Natural killer cell (primary cell): ENCODE data around the gene PTPRR. TPM values are rescaled to one million over a fixed set of nuclear protein-coding genes. Genes with fewer than 3 reads are reported as not detected.

Experiments
- ATAC-seq, 3 donors: fragments of 150-1000 bp in 2 of 3; fragments of 200-7000 bp in 1 of 3; cut with Tn5 transposase; 1 replicate in 1 of 3; 2 replicates in 2 of 3; pipeline ENCODE4 v1.10.0; 2021; ENCODE audit warnings: mild to moderate bottlenecking in 2 of 3, moderate library complexity in 2 of 3
- DNase-seq, 2 donors: peaks; one replicate each; pipeline versions ENCODE4 v3.0.0 to v3.0.0-alpha.2; 2013 to 2021; ENCODE audit warnings: mixed read lengths in 1 of 2
- H3K27ac ChIP-seq: one replicate; pipeline ENCODE4 v1.5.1; 2013; ENCODE audit warnings: mild to moderate bottlenecking, low read length
- H3K27me3 ChIP-seq: one replicate; pipeline ENCODE4 v1.6.1; 2013; ENCODE audit warnings: low read length; ENCODE audit not compliant: control insufficient read depth, insufficient read depth
- H3K36me3 ChIP-seq: one replicate; pipeline ENCODE4 v1.6.1; 2013; ENCODE audit warnings: low read length; ENCODE audit not compliant: control insufficient read depth, insufficient read depth
- H3K4me1 ChIP-seq: one replicate; pipeline ENCODE4 v1.6.1; 2013; ENCODE audit warnings: low read length; ENCODE audit not compliant: control insufficient read depth, insufficient read depth
- H3K4me3 ChIP-seq: one replicate; pipeline ENCODE4 v1.5.1; 2013; ENCODE audit warnings: low read length
- H3K9me3 ChIP-seq: one replicate; pipeline ENCODE4 v1.6.1; 2013; ENCODE audit warnings: low read length; ENCODE audit not compliant: control insufficient read depth, insufficient read depth
- H3K27ac Mint-ChIP-seq, 2 donors: one replicate each; pipeline ENCODE4 v1.8.0; 2022; ENCODE audit warnings: mild to moderate bottlenecking in 2 of 2, mixed read lengths in 2 of 2, moderate library complexity in 1 of 2
- H3K27me3 Mint-ChIP-seq, 2 donors: one replicate each; pipeline ENCODE4 v1.8.0; 2022; ENCODE audit warnings: low read depth in 2 of 2, mixed read lengths in 2 of 2
- H3K36me3 Mint-ChIP-seq: one replicate; pipeline ENCODE4 v1.8.0; 2022; ENCODE audit warnings: mixed read lengths
- H3K4me1 Mint-ChIP-seq, 2 donors: one replicate each; pipeline ENCODE4 v1.8.0; 2022; ENCODE audit warnings: mixed read lengths in 2 of 2
- H3K4me3 Mint-ChIP-seq: one replicate; pipeline ENCODE4 v1.8.0; 2022; ENCODE audit warnings: mild to moderate bottlenecking, moderate library complexity, mixed read lengths
- H3K9me3 Mint-ChIP-seq, 2 donors: one replicate each; pipeline ENCODE4 v1.8.0; 2022; ENCODE audit warnings: mixed read lengths in 2 of 2
- CTCF ChIP-seq: fragments of 200-600 bp; IDR thresholded peaks from one replicate; pipeline ENCODE4 v1.8.0; 2022; ENCODE audit warnings: antibody characterized with exemption
- WGBS: methylation state at CpG from one replicate; pipeline ENCODE4 v1.1.7; 2013; ENCODE audit warnings: missing lambda C conversion rate; ENCODE audit not compliant: insufficient coverage; 5-methylcytosine and 5-hydroxymethylcytosine counted together
- intact Hi-C: fragments of 100-400 bp; cut with micrococcal nuclease; formaldehyde crosslinking; loops from one replicate; pipeline ENCODE4 v1.14.2; 2022
- total RNA-seq, 4 donors: library from RNA; stranded (reverse); fragments of 120-200 nt in 1 of 4; gene quantifications; one replicate each; pipeline versions ENCODE4 v1.2.3 to v1.2.4, GENCODE V29; 2013 to 2022

PTPRR gene
- total RNA-seq, 3 donors from 2014 or later (not counting 1 experiment from before 2014, with no cell fraction given): 0.91 to 1.3 TPM; not detected in 1

GRCh38 chr12:70628701-70629480 is 291.6 kb downstream of the PTPRR start:
- no peak for TF ChIP-seq CTCF
- Histone ChIP-seq H3K27me3 (no peaks in the 10 kb centered on the region), H3K36me3 (no peaks in the 10 kb centered on the region), H3K4me1 (no peaks in the 10 kb centered on the region), H3K9me3 (no peaks in the 10 kb centered on the region), H3K4me3 (no peak overlapping the region), H3K27ac (no peak overlapping the region)
- Mint-ChIP-seq H3K9me3 (no peaks in the 10 kb centered on the region), H3K36me3 (peaks cover 6% of the 10 kb centered on the region), H3K4me3 (no peak overlapping the region), H3K27ac (no peak overlapping the region), H3K4me1 (peaks cover 5 to 6% of the 10 kb centered on the region in 2 donors), H3K27me3 (peaks cover 0 to 1% of the 10 kb centered on the region in 2 donors)
- DNase-seq (no peak), ATAC-seq (no peak)
- intact Hi-C loops: no loop called here
- WGBS: 98% methylated on average over 3 of the region's 3 CpGs

GRCh38 chr12:70627677-70628076 is 292.9 kb downstream of the PTPRR start:
- no peaks in the 10 kb centered on the region for H3K4me1 ChIP-seq
- H3K36me3 ChIP-seq: no peaks in the 10 kb centered on the region
- no peaks in the 10 kb centered on the region for H3K9me3 ChIP-seq
- no peaks in the 10 kb centered on the region for H3K27me3 ChIP-seq
- DNase-seq: no peak
- Mint-ChIP-seq H3K27ac (no peak overlapping the region), H3K4me3 (no peak overlapping the region), H3K36me3 (peaks cover 6% of the 10 kb centered on the region), H3K4me1 (peaks cover 5 to 6% of the 10 kb centered on the region in 2 donors), H3K9me3 (no peaks in the 10 kb centered on the region), H3K27me3 (no peaks in the 10 kb centered on the region)
- no peak overlapping the region for H3K27ac ChIP-seq
- no peak for TF ChIP-seq CTCF
- H3K4me3 ChIP-seq: no peak overlapping the region
- 98% methylated on average over 5 of the region's 5 CpGs for WGBS
- ATAC-seq: no peak
- intact Hi-C loops: no loop called here

GRCh38 chr12:70626180-70626579 is 294.4 kb downstream of the PTPRR start:
- no CpG with 5 or more reads among the region's 3 CpGs for WGBS
- H3K27me3 Mint-ChIP-seq: no peaks in the 10 kb centered on the region

More at GRCh38 chr12:70626180-70626579, 294.4 kb downstream of the PTPRR start:
- no peak overlapping the region for H3K4me3 Mint-ChIP-seq
- intact Hi-C loops: no loop called here
- H3K36me3 Mint-ChIP-seq: peaks cover 6% of the 10 kb centered on the region
- DNase-seq (no peak), ATAC-seq (no peak)
- TF ChIP-seq CTCF: no peak
- H3K9me3 Mint-ChIP-seq: no peaks in the 10 kb centered on the region
- no peak overlapping the region for H3K27ac Mint-ChIP-seq
- Histone ChIP-seq H3K4me1 (no peaks in the 10 kb centered on the region), H3K9me3 (no peaks in the 10 kb centered on the region), H3K4me3 (no peak overlapping the region), H3K27me3 (no peaks in the 10 kb centered on the region), H3K36me3 (no peaks in the 10 kb centered on the region), H3K27ac (no peak overlapping the region)
- no peaks in the 10 kb centered on the region for H3K4me1 Mint-ChIP-seq
